GM18507 (cell line): ENCODE measurements around the gene ABCD4.

Experiments used
- DNase-seq: peaks from one replicate; pipeline ENCODE4 v3.0.0; 2011; ENCODE audit warnings: low read depth; ENCODE audit not compliant: insufficient read length; ENCODE audit errors: extremely low spot score
- FAIRE-seq: peaks from 2 replicates; lab custom pipeline; 2011; peaks lifted over from hg19 to GRCh38; lab: Jason Lieb, UNC

ABCD4 gene

GRCh38 chr14:74240794-74241651 lies 61.7 kb downstream of the ABCD4 start:
- DNase-seq: no peak
- no peak for FAIRE-seq

- no peak for DNase-seq
- no peak for FAIRE-seq
Observed at GRCh38 chr14:74239848-74240793, 62.6 kb downstream of the ABCD4 start.

- FAIRE-seq (no peak), DNase-seq (no peak)
Observed at GRCh38 chr14:74238974-74239847, 63.5 kb downstream of the ABCD4 start, which contains the start of gene VSX2. TSS of gene VSX2 (plus strand) at chr14:74239449. CDS start at chr14:74239562, 113 bp downstream.

- DNase-seq: no peak
- no peak for FAIRE-seq
Observed at GRCh38 chr14:74237441-74237840, 65.3 kb downstream of the ABCD4 start.
